Activated T-cell treated with anti-CD3 and anti-CD28 coated beads for 48 hours (primary cell): ENCODE results near the gene ATXN3L.
"Not testable (repeated sequence)": the region's sequence is repeated elsewhere in the genome, so short reads cannot be mapped to it uniquely, and the experiment has no call there.

ENCODE experiments used
- DNase-seq: peaks from one replicate; pipeline ENCODE4 v3.0.0-alpha.2; 2020; ENCODE audit warnings: low read depth

The ATXN3L gene

GRCh38 chrX:13305108-13305507 lies 14.7 kb downstream of the ATXN3L start:
- no peak for DNase-seq

- no peak for DNase-seq
These were observed 15.8 kb downstream of the ATXN3L start for GRCh38 chrX:13304052-13304451.

GRCh38 chrX:13303248-13303647 lies 16.6 kb downstream of the ATXN3L start:
- DNase-seq: not testable (repeated sequence)

GRCh38 chrX:13298836-13299235 lies 21.0 kb downstream of the ATXN3L start:
- no peak for DNase-seq

GRCh38 chrX:13295841-13296240 lies 24.0 kb downstream of the ATXN3L start:
- no peak for DNase-seq

- DNase-seq: no peak
These were observed 26.2 kb downstream of the ATXN3L start for GRCh38 chrX:13293700-13294099.

- no peak for DNase-seq
These were observed 28.8 kb downstream of the ATXN3L start for GRCh38 chrX:13290891-13291614.

- no peak for DNase-seq
These were observed 31.2 kb downstream of the ATXN3L start for GRCh38 chrX:13288671-13289070.

GRCh38 chrX:13287816-13288215 lies 32.0 kb downstream of the ATXN3L start:
- no peak for DNase-seq

- no peak for DNase-seq
These were observed 34.2 kb downstream of the ATXN3L start for GRCh38 chrX:13285693-13286092.

- DNase-seq: no peak
These were observed 34.6 kb downstream of the ATXN3L start for GRCh38 chrX:13285229-13285628.

- DNase-seq: no peak
These were observed 35.3 kb downstream of the ATXN3L start for GRCh38 chrX:13284570-13284969.

- DNase-seq: no peak
These were observed 35.8 kb downstream of the ATXN3L start for GRCh38 chrX:13283950-13284546.

GRCh38 chrX:13283512-13283911 lies 36.3 kb downstream of the ATXN3L start:
- no peak for DNase-seq

GRCh38 chrX:13281289-13281688 lies 38.6 kb downstream of the ATXN3L start:
- DNase-seq: no peak

GRCh38 chrX:13279279-13280018 lies 40.4 kb downstream of the ATXN3L start:
- no peak for DNase-seq

GRCh38 chrX:13277539-13277938 lies 42.3 kb downstream of the ATXN3L start:
- DNase-seq: no peak

- no peak for DNase-seq
These were observed 42.9 kb downstream of the ATXN3L start for GRCh38 chrX:13276991-13277390.

- DNase-seq: no peak
These were observed 44.8 kb downstream of the ATXN3L start for GRCh38 chrX:13275031-13275430.

GRCh38 chrX:13272426-13272825 lies 47.4 kb downstream of the ATXN3L start:
- DNase-seq: no peak

GRCh38 chrX:13271511-13271910 lies 48.3 kb downstream of the ATXN3L start:
- DNase-seq: no peak

GRCh38 chrX:13270360-13270759 lies 49.5 kb downstream of the ATXN3L start:
- no peak for DNase-seq

- no peak for DNase-seq
These were observed 51.0 kb downstream of the ATXN3L start for GRCh38 chrX:13268874-13269273.
